Right ventricle myocardium inferior (tissue), 1 donor: ENCODE measurements around the gene CAP1. TPM values are rescaled to one million over a fixed set of nuclear protein-coding genes. Genes with fewer than 3 reads are reported as not detected.

ENCODE experiments used
- total RNA-seq: library from RNA; stranded (reverse); fragmentation: NEBNext Ultra II Directional; extraction: Animal tissue kit (Norgen Biotek cat#: 25700); gene quantifications from one replicate; pipeline ENCODE4 v1.2.1, GENCODE V29; 2021
- donor health status: DM: no; HTN: yes; CAD: no; lungs with severe emphysema.

Gene CAP1
- total RNA-seq, 1 donor from 2014 or later = 88.8 TPM

Other genes with a start within 250 kb of the CAP1 start
- 18.0 TPM for gene TRIT1, start 157.2 kb upstream of the CAP1 start, total RNA-seq
- 1.1 TPM for gene MYCL, start 138.8 kb upstream of the CAP1 start, total RNA-seq
- gene MFSD2A, start 85.6 kb upstream of the CAP1 start, total RNA-seq = 0.65 TPM
- gene PPT1, start 56.5 kb downstream of the CAP1 start, total RNA-seq = 44.1 TPM
- gene RLF, start 120.7 kb downstream of the CAP1 start, total RNA-seq = 12.7 TPM
- not detected for gene TMCO2, start 207.2 kb downstream of the CAP1 start, total RNA-seq
- gene ZMPSTE24, start 217.5 kb downstream of the CAP1 start, total RNA-seq = 37.4 TPM